Measurements from ENCODE around the gene ZNF750. TPM values are rescaled to one million over a fixed set of nuclear protein-coding genes. Genes with fewer than 3 reads are reported as not detected.
A peak's percentile ranks its signal among the peaks of the same experiment; 100 is the strongest.

ZNF750 gene
- total and polyA plus RNA-seq, 10 of the 15 experiments (the other 5 are each of a cell fraction or from before 2014, with no cell fraction given): 0.06 TPM; not detected in 9

DNA sequence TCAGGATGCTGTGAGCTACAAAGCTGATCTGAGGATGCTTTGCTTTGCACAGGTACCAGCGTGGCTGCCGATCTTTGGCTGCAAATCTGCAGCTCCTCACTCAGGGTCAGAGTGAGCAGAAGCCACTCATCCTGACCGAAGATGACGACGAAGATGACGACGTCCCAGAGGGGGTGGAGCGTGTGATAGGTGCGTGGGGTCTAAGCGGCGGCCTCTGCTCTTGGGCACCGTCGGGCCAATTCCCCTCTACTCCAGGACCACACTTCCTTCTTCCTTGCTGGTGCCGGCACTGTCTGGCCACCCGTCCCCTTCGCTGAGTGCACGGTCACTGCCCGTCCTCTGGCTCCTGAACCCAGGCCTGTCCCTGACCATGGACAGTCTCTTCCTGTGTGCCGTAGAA, 34.0 kb downstream of the ZNF750 start:
- WGBS (ENCODE audit: insufficient coverage, insufficient replicate concordance, low lambda C conversion rate, missing lambda C conversion rate): 98% methylated on average over 14 of the region's 19 CpGs
- ChIA-PET CTCF (no interaction called here), RAD21 (ENCODE audit: unreplicated experiment) (no interaction called here), SMC1A (ENCODE audit: uncharacterized antibody, unreplicated experiment) (interaction anchor here (1.0 kb wide), 1 partner anchor 24 kb away, joined by 3 read pairs; no protein-coding TSS in a partner anchor), POLR2A (no interaction called here)
- Histone ChIP-seq H4K20me1 (ENCODE audit: control insufficient read depth, insufficient read depth) (no peaks in the 10 kb centered on the region), H3K9ac (ENCODE audit: control insufficient read depth, insufficient read depth, low read length) (no peak overlapping the region), H2AFZ (ENCODE audit: control insufficient read depth, low read depth, low read length) (no peak overlapping the region), H3K4me2 (ENCODE audit: control insufficient read depth, insufficient read depth) (no peak overlapping the region), H3K36me3 (ENCODE audit: control insufficient read depth in 2 of 2, insufficient read depth in 2 of 2, low read length in 1 of 2) (peaks cover 0 to 7% of the 10 kb centered on the region in 2 experiments; a peak in 2 of 4 replicates), H3K9me3 (replicated peaks; ENCODE audit: control insufficient read depth, insufficient read depth, low read length) (no peaks in the 10 kb centered on the region; the same call in 2 of the 3 replicates), H3K4me1 (ENCODE audit: control insufficient read depth, insufficient read depth, low read length) (no peaks in the 10 kb centered on the region), H3K27ac (ENCODE audit: control insufficient read depth, insufficient read depth) (no peak overlapping the region), H3K79me2 (ENCODE audit: control insufficient read depth, insufficient read depth, low read length) (no peaks in the 10 kb centered on the region), H3K4me3 (no peak overlapping the region), H3K27me3 (replicated peaks in 1 of 2; ENCODE audit: control insufficient read depth in 2 of 2, insufficient read depth in 2 of 2, low read length in 1 of 2) (no peaks in the 10 kb centered on the region)
- in situ Hi-C loops (cut with MboI) (no loop called here), intact Hi-C loops (cut with micrococcal nuclease; ENCODE audit: unreplicated experiment) (no loop called here)
- DNase-seq (ENCODE audit: low read depth, low spot score) (no peak), ATAC-seq (no peak), FAIRE-seq (no peak)
- BruUV-seq (replicated peaks): no TSS peak
- TF ChIP-seq SREBF1 (IDR thresholded peaks at IDR 0.05; ENCODE audit: low read length) (no peak), DPF2 (IDR thresholded peaks at IDR 0.05) (no peak), PML (IDR thresholded peaks at IDR 0.05; ENCODE audit: low read length) (no peak), NFXL1 (IDR thresholded peaks at IDR 0.05; ENCODE audit: borderline replicate concordance) (no peak)
- TF ChIP-seq, protein P1, sequence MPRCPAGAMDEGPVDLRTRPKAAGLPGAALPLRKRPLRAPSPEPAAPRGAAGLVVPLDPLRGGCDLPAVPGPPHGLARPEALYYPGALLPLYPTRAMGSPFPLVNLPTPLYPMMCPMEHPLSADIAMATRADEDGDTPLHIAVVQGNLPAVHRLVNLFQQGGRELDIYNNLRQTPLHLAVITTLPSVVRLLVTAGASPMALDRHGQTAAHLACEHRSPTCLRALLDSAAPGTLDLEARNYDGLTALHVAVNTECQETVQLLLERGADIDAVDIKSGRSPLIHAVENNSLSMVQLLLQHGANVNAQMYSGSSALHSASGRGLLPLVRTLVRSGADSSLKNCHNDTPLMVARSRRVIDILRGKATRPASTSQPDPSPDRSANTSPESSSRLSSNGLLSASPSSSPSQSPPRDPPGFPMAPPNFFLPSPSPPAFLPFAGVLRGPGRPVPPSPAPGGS (IDR thresholded peaks at IDR 0.05; ENCODE audit: borderline replicate concordance, insufficient read depth, low read depth, low read length, poor library complexity, severe bottlenecking): peak; percentile 88

DNA sequence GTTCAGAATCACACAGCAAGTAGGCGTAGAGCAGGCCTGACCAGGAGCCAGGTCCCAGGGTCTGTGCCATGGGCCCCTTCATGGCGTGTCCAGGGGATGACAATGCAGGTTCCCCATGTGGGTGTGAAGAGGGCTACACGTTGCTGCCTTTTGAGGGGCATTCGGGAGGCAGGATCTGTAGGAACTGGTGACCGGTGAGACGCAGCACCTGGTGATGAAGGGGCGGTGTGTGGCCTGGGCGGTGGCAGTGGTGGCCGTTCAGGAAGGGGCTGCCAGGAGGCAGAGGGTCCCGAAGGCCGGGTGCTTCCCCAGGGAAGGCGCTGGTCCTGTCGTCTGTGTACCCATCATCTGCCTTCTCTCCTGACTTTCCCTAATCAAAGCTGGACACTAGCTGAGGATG, 34.6 kb downstream of the ZNF750 start:
- Histone ChIP-seq H3K79me2 (ENCODE audit: control insufficient read depth, insufficient read depth, low read length) (no peaks in the 10 kb centered on the region), H3K36me3 (ENCODE audit: control insufficient read depth in 2 of 2, insufficient read depth in 2 of 2, low read length in 1 of 2) (peaks cover 0 to 12% of the 10 kb centered on the region in 2 experiments; a peak in 2 of 4 replicates), H4K20me1 (ENCODE audit: control insufficient read depth, insufficient read depth) (no peaks in the 10 kb centered on the region), H3K27ac (ENCODE audit: control insufficient read depth, insufficient read depth) (no peak overlapping the region), H3K9me3 (replicated peaks; ENCODE audit: control insufficient read depth, insufficient read depth, low read length) (no peaks in the 10 kb centered on the region; the same call in 2 of the 3 replicates), H3K9ac (ENCODE audit: control insufficient read depth, insufficient read depth, low read length) (no peak overlapping the region), H2AFZ (ENCODE audit: control insufficient read depth, low read depth, low read length) (no peak overlapping the region), H3K4me1 (ENCODE audit: control insufficient read depth, insufficient read depth, low read length) (no peaks in the 10 kb centered on the region), H3K4me3 (no peak overlapping the region), H3K4me2 (ENCODE audit: control insufficient read depth, insufficient read depth) (no peak overlapping the region), H3K27me3 (replicated peaks in 1 of 2; ENCODE audit: control insufficient read depth in 2 of 2, insufficient read depth in 2 of 2, low read length in 1 of 2) (no peaks in the 10 kb centered on the region)
- BruUV-seq (replicated peaks): no TSS peak
- in situ Hi-C loops (cut with MboI): no loop called here
- FAIRE-seq (no peak), DNase-seq (ENCODE audit: low read depth, low spot score) (no peak), ATAC-seq (no peak)
- 82% methylated on average over 13 of the region's 13 CpGs for WGBS (ENCODE audit: insufficient coverage, insufficient replicate concordance, low lambda C conversion rate, missing lambda C conversion rate)
- RAD21 ChIA-PET (ENCODE audit: unreplicated experiment): no interaction called here
- intact Hi-C loops (cut with micrococcal nuclease; ENCODE audit: unreplicated experiment): no loop called here
- SMC1A ChIA-PET (ENCODE audit: uncharacterized antibody, unreplicated experiment): interaction anchor here (1.0 kb wide), 1 partner anchor 23 kb away, joined by 3 read pairs; no protein-coding TSS in a partner anchor
- CTCF ChIA-PET: no interaction called here
- POLR2A ChIA-PET: no interaction called here
- TF ChIP-seq, protein P2, sequence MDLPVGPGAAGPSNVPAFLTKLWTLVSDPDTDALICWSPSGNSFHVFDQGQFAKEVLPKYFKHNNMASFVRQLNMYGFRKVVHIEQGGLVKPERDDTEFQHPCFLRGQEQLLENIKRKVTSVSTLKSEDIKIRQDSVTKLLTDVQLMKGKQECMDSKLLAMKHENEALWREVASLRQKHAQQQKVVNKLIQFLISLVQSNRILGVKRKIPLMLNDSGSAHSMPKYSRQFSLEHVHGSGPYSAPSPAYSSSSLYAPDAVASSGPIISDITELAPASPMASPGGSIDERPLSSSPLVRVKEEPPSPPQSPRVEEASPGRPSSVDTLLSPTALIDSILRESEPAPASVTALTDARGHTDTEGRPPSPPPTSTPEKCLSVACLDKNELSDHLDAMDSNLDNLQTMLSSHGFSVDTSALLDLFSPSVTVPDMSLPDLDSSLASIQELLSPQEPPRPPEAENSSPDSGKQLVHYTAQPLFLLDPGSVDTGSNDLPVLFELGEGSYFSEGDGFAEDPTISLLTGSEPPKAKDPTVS (IDR thresholded peaks at IDR 0.05; ENCODE audit: low read depth, low read length): no peak
- TF ChIP-seq ZNF24 (IDR thresholded peaks at IDR 0.05): no peak
- no peak for TF ChIP-seq TBL1XR1 (IDR thresholded peaks at IDR 0.05; ENCODE audit: low read depth, low read length)
- TF ChIP-seq NR2C2 (IDR thresholded peaks at IDR 0.05; ENCODE audit: borderline replicate concordance, control insufficient read depth, insufficient read length, low read depth): no peak
- no peak for TF ChIP-seq SUPT20H (IDR thresholded peaks at IDR 0.05; ENCODE audit: borderline replicate concordance, control insufficient read depth, low read depth, low read length)
- TF ChIP-seq TAF1 (IDR thresholded peaks at IDR 0.05; ENCODE audit: borderline replicate concordance, low read depth, low read length): no peak
- TF ChIP-seq, protein P3, sequence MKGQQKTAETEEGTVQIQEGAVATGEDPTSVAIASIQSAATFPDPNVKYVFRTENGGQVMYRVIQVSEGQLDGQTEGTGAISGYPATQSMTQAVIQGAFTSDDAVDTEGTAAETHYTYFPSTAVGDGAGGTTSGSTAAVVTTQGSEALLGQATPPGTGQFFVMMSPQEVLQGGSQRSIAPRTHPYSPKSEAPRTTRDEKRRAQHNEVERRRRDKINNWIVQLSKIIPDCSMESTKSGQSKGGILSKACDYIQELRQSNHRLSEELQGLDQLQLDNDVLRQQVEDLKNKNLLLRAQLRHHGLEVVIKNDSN (IDR thresholded peaks at IDR 0.05; ENCODE audit: borderline replicate concordance, extremely low read length, insufficient read depth, low read depth, low read length): no peak
- TF ChIP-seq HDAC6 (IDR thresholded peaks at IDR 0.05; ENCODE audit: unreplicated experiment): no peak
- TF ChIP-seq RFX5 (IDR thresholded peaks at IDR 0.05; ENCODE audit: low read depth, low read length): no peak
